ENCODE measurements around the gene PTH1R.

DNA sequence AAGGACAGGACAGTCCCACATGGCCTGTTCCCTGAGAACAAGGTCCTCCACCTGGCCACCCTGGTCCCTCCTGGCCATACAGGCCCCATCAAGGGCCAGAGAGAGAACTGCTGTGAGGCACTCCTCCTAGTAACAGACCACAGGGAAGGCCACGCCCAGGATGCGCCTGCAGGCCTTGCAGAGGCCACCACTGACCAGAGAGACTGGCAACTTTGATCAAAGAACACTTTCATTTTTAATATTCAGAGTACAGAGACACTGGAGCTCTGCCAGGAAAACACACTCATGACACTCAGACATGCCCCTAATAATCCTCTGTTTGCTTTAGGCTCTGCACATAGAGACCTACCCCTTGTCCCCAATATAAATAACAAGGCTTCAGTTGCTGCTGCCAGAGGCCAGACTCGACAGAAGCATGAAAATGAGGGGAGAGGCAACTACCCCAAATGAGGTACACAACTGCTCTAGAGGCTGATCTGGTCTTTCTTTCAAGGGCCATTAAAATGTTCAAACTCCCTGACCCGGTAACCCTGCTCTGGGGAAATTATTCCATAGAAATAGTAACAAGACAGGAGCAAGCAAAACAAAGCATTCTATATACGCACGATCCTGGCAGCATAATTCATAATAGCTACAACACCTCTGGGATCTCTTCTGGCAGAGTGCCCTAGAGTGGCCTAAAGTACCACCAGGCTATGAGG is 54.3 kb downstream of the PTH1R start:
- TF ChIP-seq, protein P1, sequence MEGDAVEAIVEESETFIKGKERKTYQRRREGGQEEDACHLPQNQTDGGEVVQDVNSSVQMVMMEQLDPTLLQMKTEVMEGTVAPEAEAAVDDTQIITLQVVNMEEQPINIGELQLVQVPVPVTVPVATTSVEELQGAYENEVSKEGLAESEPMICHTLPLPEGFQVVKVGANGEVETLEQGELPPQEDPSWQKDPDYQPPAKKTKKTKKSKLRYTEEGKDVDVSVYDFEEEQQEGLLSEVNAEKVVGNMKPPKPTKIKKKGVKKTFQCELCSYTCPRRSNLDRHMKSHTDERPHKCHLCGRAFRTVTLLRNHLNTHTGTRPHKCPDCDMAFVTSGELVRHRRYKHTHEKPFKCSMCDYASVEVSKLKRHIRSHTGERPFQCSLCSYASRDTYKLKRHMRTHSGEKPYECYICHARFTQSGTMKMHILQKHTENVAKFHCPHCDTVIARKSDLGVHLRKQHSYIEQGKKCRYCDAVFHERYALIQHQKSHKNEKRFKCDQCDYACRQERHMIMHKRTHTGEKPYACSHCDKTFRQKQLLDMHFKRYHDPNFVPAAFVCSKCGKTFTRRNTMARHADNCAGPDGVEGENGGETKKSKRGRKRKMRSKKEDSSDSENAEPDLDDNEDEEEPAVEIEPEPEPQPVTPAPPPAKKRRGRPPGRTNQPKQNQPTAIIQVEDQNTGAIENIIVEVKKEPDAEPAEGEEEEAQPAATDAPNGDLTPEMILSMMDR (IDR thresholded peaks at IDR 0.05): no peak
- TF ChIP-seq POLR2A (IDR thresholded peaks at IDR 0.05): no peak

All from vagina (tissue), 2 donors.